ENCODE measurements around the gene SH2D6.
"Not testable (repeated sequence)": the region's sequence is repeated elsewhere in the genome, so short reads cannot be mapped to it uniquely, and the experiment has no call there.

SH2D6 gene

DNA sequence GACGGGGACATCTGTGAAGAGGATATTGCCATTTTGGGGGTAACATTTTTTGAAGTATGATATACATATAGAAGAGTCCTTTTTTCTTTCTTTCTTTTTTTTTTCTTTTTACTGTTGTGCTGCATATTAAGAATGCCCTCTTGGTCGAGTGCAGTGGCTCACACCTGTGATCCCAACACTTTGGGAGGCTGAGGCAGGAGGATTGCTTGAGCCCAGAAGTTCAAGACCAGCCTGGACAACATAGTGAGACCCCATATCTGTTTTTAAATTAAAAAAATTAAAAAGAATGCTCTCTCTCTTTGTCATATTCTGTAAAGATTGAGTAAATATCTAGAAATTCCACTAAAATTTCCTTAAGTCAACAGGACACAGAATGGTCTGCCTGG, 3.6 kb downstream of the SH2D6 start:
- no peak for DNase-seq

DNA sequence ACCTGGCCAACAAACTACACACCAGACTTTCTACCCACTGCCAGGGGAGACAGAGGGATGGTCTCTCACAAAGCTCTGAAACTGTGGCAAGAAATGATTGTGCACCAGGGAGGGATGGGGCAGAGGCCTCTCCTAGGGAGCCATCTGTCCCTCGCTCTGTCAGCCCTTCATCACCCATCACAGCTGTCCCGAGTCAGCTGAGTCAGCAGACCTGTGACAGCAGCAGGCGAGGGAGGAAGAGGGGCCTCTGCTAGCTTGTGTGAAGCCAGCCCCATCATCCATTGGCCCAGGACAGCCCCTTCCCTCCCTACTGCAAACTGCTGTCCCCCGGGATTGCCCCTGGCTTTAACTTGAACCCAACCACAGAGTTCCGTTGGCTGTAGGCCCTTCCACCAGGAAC, 5.0 kb downstream of the SH2D6 start:
- no peak for DNase-seq

- no peak for DNase-seq
Observed at GRCh38 chr2:85425588-85425987, 7.1 kb downstream of the SH2D6 start.

DNA sequence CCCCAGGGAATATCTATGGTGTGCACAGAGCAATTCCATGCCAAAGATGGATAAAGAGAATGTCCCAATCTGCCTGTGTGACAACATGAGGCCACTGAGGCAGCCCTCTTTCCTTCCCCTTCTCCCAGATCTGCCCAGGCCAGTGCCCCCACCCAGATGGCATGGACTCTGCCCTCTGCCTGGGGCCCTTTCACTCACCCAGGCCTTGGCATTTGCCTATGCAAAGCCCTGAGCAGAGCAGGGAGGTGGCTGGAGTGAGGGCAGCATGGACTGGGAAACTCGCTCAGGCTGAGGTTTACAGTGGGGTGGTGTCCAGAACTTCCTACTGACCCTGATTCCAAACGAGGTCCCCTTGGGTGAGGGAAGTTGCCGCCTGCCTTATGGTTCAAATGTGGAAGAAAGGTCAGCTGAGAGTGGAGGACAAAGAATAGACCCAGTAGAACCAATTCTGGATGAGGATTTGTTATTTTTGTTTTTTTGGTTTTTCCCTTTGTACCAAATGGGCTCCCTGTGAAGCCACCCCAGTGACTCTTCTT, 8.9 kb downstream of the SH2D6 start:
- DNase-seq, result no peak

DNA sequence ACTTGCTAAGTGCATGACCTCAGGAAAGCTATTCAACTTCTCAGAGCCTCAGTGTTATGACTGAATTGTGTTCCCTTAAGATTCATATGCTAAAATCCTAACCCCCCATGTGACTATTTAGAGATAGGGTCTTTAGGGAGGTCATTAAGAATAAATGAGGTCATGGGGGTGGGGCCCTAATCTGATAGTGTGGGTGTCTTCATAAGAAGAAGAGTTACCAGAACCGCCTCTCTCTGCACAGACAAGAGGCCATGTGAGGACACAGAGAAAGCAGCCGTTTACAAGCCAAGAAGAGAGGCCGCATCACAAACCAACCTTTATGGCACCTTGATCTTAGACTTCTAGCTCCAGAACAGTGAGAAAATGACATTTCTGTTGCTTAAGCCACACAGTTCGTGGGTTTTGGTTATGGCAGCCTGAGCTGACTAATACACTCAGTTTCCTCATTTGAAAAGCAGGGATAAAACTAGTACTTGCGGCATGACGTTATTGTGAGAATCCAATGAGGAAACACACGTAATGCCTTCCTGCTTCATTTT, 9.9 kb downstream of the SH2D6 start:
- no peak for DNase-seq

GRCh38 chr2:85429213-85429923, 10.9 kb downstream of the SH2D6 start:
- DNase-seq, result no peak

- no peak for DNase-seq
Observed at GRCh38 chr2:85429924-85430289, 11.4 kb downstream of the SH2D6 start.

DNA sequence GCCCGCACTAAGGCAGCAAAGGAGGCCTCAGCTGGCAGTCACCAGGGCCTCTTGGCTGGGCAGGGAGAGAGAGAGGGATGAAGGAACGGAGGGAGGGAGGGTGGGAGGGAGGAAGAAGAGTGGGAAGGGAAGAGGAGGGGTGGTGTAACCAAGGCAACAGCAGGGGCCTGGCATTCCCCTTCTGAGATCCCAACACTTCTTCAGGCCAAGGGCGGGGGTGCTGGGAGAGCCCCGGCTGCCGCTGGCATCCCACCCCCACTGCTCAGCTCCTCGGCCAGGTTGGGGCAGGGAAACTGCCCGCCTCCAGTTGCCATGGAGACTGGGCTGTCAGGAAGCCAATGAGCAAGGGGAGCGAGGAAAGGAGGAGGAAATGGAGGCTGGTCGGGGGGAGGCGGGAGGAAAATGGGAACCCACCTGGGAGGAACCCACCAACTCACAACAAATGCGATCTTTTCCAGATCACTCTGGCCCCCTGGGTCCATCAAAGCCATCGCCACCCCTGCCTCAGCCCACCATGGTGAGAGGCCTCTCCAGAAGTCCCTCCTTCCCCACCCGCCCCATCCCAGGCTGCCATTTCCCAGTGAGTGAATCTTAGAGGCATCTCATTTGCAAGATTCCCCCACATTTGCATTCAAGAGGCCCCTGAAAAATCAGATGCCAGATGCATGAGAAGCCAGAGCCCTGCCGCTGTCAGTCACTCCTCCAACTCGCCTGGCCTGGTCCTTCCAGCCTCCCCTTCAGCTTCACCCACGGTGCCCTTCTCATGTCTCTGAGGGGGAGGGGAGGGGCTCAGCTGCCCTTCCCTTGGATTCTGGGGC, 12.4 kb downstream of the SH2D6 start:
- DNase-seq, result no peak

DNA sequence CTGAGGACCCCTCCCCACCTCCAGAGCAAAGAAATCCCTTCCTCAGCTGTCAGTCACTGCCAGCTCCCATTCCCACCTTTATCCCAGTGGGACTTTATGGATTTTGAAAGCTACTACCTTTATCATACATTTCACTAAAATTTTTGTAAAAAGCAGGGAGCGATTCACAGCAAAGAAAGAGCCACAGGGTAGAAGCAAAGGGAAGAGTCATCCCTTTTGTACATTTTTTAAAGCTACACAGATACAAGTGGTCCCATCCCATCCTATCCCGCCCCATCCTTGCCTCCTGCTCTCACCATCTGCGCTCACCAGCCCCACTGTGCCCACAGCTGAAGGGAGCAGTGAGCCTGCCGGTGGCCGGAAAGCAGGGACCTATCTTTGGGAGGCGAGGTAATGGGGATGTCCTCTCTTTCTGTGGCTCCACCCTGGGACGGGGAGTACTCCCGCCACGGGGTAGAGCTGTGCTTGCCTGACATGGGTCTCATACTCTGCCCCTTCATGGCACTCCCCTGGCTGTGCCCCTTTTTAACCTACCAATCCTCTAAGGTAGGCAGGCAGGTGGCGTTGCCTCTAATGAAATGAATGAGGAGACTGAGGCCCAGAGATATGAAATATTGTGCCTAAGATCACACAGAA, 13.2 kb downstream of the SH2D6 start:
- DNase-seq, result no peak

DNA sequence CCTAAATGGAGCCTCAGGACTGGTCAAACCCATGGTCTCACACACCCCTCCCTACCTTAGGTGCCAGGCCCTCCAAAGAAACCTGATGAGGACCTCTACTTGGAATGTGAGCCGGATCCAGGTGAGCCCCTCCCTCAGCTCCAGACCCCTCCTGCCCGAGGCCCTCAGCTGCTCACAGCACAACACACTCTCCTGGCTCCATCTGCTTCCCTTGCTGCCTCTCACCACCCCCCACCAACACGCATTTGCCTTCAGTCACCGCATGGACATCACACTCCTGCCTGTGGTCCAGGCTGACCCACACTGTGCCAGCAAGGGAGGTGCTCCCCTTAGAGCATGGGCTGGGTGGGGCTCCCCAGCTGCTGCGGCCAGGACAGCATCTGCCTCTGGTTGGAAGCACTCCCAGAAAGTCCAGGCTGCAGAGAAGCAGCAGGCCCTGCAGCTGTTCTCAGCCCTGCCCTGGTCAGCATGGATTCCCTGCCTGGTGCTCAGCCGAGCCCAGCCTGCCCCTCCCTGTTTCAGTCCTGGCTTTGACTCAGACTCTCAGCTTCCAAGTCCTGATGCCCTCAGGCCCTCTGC, 15.1 kb downstream of the SH2D6 start:
- DNase-seq, result peak; percentile 98

DNA sequence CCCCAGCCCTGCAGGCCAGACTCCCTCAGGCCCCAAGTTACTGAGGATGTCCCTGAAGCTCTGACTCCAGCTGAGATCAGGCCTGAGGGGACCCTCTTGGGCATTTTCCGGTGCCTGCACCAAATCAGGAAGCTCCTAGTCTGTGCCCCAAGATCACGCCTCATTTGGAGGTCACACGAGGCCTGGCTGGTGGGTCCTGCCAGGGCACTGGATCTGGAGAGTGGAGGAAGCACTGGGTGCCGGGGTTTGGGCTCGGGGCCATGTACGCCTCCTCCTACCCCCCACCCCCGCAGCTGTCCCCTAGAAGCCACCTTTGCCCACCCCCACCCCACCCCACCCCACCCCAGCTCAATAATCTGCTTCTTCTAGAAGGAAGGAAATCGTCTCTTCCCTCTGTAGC, 16.2 kb downstream of the SH2D6 start:
- DNase-seq, result no peak

DNA sequence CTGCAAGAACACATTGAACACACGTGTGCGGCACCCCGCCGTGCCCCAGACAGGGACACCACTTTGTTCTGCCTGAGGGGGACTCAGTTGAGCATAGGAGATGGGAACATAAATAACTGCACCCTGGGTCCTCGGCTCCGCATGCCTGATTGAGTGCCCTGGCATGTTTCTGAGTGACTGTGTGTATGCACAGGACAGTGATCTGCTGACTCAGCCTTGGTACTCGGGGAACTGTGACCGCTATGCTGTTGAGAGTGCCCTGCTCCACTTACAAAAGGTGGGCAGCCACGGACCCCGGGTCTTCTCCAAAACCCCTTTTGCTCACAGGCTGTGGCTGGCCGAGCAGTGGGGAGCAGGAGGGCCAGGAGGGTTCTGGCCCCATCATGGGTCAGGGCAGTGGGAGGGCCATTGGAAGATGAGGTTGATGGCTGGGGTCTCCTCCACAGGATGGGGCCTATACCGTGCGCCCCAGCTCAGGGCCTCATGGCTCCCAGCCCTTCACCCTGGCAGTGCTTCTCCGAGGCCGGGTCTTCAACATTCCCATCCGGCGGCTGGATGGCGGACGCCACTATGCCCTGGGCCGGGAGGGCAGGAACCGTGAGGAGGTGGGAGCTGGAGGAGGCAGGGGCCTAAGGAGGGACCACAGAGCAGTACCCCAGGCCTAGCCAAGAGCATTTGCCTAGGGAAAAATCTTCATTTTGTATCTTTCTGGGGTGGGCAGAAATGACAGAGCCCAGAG, 16.9 kb downstream of the SH2D6 start:
- no peak for DNase-seq

- DNase-seq, result no peak
Observed at GRCh38 chr2:85435981-85436835, 17.7 kb downstream of the SH2D6 start.

GRCh38 chr2:85436836-85437487, 18.4 kb downstream of the SH2D6 start:
- no peak for DNase-seq

DNA sequence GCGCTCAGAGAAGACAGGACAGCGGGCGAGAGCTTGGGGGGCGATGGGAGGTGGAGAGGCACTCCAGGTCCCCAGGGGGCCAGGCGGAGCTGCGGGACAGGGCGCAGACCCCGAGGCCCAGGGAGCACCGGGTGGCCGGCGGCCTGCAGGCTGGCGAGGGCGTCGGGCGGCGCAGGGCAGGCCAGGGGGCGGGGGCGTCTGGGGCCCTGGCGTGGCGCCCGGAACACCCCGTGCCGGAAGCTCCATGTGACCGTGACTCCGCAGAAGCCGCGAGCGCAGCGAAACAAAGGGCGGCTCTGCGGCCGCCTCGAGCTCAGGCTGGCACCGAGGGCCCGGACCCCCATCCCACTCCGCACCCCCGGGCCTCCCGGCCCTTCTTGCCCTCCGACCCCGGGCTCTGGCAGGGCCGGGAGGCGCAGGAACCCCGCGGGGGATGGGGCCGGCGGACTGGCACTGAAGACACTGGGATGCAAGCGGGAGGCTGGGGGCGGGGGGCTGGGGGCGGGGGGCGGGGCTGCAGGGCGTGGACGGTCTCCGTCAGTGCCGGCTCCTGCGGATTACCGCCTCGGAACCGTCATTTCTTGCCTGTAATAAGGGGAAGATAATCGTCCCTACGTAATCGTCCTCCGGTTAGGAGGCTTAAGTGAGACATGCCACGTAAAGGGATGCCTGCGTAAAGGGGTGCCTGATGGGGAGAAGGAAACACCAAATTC, 19.1 kb downstream of the SH2D6 start:
- DNase-seq, result peak; percentile 70

DNA sequence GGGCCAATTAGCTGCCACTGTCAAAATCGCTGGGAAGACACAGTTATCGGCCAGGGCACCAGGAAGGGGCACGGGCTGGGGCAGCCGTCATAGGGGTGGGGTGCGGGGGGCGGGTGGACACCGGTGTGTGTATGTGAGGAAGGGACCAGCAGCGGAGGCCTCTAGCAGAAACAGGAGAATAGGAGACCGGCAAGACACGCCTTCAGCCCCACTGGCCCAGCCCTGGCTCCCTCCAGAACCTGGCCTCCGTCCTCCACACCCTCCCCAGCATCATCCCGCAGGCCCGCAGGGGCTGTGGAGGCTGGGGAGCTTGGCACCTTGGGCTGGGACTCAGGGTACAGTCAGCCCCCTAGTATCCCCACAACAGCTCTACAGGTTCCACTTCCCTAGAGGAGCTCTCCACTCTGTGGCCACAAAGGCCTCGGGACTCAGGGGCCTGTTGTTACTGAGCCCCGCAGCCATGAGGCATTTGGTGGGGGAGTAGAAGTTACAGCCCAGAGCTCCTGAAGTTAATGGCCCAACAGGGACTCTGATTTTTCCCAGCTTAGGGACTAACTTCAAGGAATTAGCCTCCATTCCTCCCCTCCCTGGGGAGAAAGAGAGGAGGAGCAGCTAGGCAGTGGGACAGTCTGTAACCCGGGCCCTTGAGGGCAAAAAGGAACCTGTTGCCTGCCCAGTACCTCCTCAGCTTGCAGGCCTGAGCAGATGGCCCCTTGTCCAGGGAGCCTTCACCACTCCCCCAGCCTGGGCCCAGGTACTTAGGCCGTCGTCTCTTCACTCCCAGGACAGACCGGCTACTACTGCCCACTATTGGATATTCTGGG, 19.9 kb downstream of the SH2D6 start:
- DNase-seq, result no peak

DNA sequence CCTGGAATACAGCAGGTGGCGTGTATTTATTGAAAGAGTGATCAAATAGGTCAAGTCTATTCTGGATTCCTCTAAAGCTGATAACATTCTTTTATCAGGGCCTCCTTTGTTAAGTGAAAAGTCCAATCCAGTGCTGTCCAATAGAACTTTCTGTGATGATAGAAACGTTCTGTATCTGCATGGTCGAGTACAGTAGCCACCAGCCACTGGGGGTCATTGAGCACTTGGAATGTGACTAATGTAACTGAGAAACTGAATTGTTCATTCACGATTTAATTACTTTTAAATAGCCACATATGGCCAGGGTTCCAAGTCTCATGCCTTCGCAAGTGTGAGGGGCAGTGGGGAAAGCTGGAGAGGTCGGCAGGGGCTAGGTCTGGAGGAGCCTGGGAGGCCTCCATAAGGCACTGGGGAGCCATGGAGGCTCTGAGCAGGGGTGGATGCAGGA, 20.5 kb downstream of the SH2D6 start:
- DNase-seq, result no peak

DNA sequence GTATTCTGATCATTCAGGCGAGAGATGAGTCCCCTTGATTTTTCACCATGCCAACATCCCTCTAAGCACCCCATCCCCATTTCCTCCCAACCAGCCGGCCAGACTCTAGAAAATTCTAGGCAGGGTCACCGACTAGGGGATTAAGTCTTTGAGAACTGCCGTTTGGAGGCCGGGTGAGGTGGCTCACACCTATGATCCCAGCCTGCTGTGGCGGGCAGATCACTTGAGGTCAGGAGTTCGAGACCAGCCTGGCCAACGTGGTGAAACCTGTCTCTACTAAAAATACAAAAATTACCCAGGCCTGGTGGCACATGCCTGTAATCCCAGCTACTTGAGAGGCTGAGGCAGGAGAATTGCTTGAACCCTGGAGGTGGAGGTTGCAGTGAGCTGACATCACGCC, 21.1 kb downstream of the SH2D6 start:
- not testable (repeated sequence) for DNase-seq

GRCh38 chr2:85439986-85440385, 21.5 kb downstream of the SH2D6 start:
- DNase-seq, result no peak

All from HCEC 1CT (cell line).